ENCODE results near the gene LRMDA.

LRMDA gene

GRCh38 chr10:75546004-75546403 is 114.6 kb downstream of the LRMDA start:
- H3K4me3 ChIP-seq, result no peak overlapping the region
- no peak for DNase-seq (ENCODE audit: low spot score)
- H3K27ac ChIP-seq, result no peak overlapping the region
- no peak for TF ChIP-seq CTCF (IDR thresholded peaks at IDR 0.05)

- H3K4me3 ChIP-seq, result no peak overlapping the region
- H3K27ac ChIP-seq, result no peak overlapping the region
- DNase-seq (ENCODE audit: low spot score), result no peak
- TF ChIP-seq CTCF (IDR thresholded peaks at IDR 0.05), result no peak
Measured at GRCh38 chr10:75547391-75548298, 116.2 kb downstream of the LRMDA start.

GRCh38 chr10:75548356-75548755 is 116.9 kb downstream of the LRMDA start:
- DNase-seq (ENCODE audit: low spot score), result no peak
- Histone ChIP-seq H3K4me3 (no peak overlapping the region), H3K27ac (no peak overlapping the region)
- TF ChIP-seq CTCF (IDR thresholded peaks at IDR 0.05), result no peak

GRCh38 chr10:75550191-75550590 is 118.8 kb downstream of the LRMDA start:
- TF ChIP-seq CTCF (IDR thresholded peaks at IDR 0.05), result no peak
- H3K4me3 ChIP-seq, result no peak overlapping the region
- H3K27ac ChIP-seq, result no peak overlapping the region
- no peak for DNase-seq (ENCODE audit: low spot score)

- TF ChIP-seq CTCF (IDR thresholded peaks at IDR 0.05), result no peak
- H3K27ac ChIP-seq, result no peak overlapping the region
- H3K4me3 ChIP-seq, result no peak overlapping the region
- no peak for DNase-seq (ENCODE audit: low spot score)
Measured at GRCh38 chr10:75552171-75552570, 120.7 kb downstream of the LRMDA start.

- Histone ChIP-seq H3K27ac (no peak overlapping the region), H3K4me3 (no peak overlapping the region)
- TF ChIP-seq CTCF (IDR thresholded peaks at IDR 0.05), result no peak
- no peak for DNase-seq (ENCODE audit: low spot score)
Measured at GRCh38 chr10:75553550-75553949, 122.1 kb downstream of the LRMDA start.

GRCh38 chr10:75555323-75555722 is 123.9 kb downstream of the LRMDA start:
- no peak for TF ChIP-seq CTCF (IDR thresholded peaks at IDR 0.05)
- no peak overlapping the region for H3K27ac ChIP-seq
- no peak for DNase-seq (ENCODE audit: low spot score)
- H3K4me3 ChIP-seq, result no peak overlapping the region

All from coronary artery (tissue), 2 donors.